PFSK-1 (cell line): ENCODE measurements around the gene GALNT9.

Experiments
- FOXP2 ChIP-seq: optimal IDR thresholded peaks from 2 replicates; pipeline ENCODE3; 2011; ENCODE audit warnings: borderline replicate concordance, control low read depth, inconsistent platforms; ENCODE audit not compliant: insufficient read depth; ENCODE audit errors: extremely low read length, extremely low read depth
- POLR2AphosphoS5 ChIP-seq: IDR thresholded peaks from 2 replicates; pipeline ENCODE4 v1.6.1; 2012; ENCODE audit warnings: low read depth, mild to moderate bottlenecking, control low read depth, low read length, moderate library complexity
- REST ChIP-seq, 2 experiments: IDR thresholded peaks; 2 replicates each; pipeline versions ENCODE4 v1.6.1 to v1.8.0; 2011 to 2012; ENCODE audit warnings: low read depth in 2 of 2, low read length in 2 of 2, control low read depth in 1 of 2, inconsistent platforms in 1 of 2, mild to moderate bottlenecking in 1 of 2, moderate library complexity in 1 of 2; ENCODE audit not compliant: insufficient read depth in 1 of 2
- SIN3A ChIP-seq: IDR thresholded peaks from 2 replicates; pipeline ENCODE4 v1.6.1; 2012; ENCODE audit warnings: mild to moderate bottlenecking, low read length, moderate library complexity, borderline replicate concordance; ENCODE audit not compliant: insufficient read depth
- TAF1 ChIP-seq: IDR thresholded peaks from 2 replicates; pipeline ENCODE4 v1.6.1; 2012; ENCODE audit warnings: low read length, control low read depth, borderline replicate concordance; ENCODE audit not compliant: insufficient read depth

The GALNT9 gene

GRCh38 chr12:132324841-132325732 is 4.3 kb downstream of the GALNT9 start:
- TF ChIP-seq POLR2AphosphoS5: no peak
- TF ChIP-seq FOXP2: no peak
- no peak for TF ChIP-seq REST (IDR thresholded peaks at IDR 0.05; ENCODE audit: insufficient read depth in 1 of 2, low read depth in 2 of 2, low read length in 2 of 2)
- no peak for TF ChIP-seq SIN3A
- no peak for TF ChIP-seq TAF1

GRCh38 chr12:132324173-132324572 is 5.2 kb downstream of the GALNT9 start:
- TF ChIP-seq POLR2AphosphoS5: no peak
- TF ChIP-seq REST (IDR thresholded peaks at IDR 0.05; ENCODE audit: insufficient read depth in 1 of 2, low read depth in 2 of 2, low read length in 2 of 2): no peak
- no peak for TF ChIP-seq TAF1
- no peak for TF ChIP-seq FOXP2
- no peak for TF ChIP-seq SIN3A

- no peak for TF ChIP-seq REST (IDR thresholded peaks at IDR 0.05; ENCODE audit: insufficient read depth in 1 of 2, low read depth in 2 of 2, low read length in 2 of 2)
- TF ChIP-seq TAF1: no peak
- no peak for TF ChIP-seq POLR2AphosphoS5
- TF ChIP-seq SIN3A: no peak
- no peak for TF ChIP-seq FOXP2
Measured at GRCh38 chr12:132323171-132324010, 6.0 kb downstream of the GALNT9 start.

GRCh38 chr12:132322206-132323132 is 6.9 kb downstream of the GALNT9 start:
- TF ChIP-seq TAF1: no peak
- TF ChIP-seq POLR2AphosphoS5: no peak
- TF ChIP-seq FOXP2: no peak
- TF ChIP-seq SIN3A: no peak
- TF ChIP-seq REST (IDR thresholded peaks at IDR 0.05; ENCODE audit: insufficient read depth in 1 of 2, low read depth in 2 of 2, low read length in 2 of 2): no peak
